Femur (tissue), 1 donor: ENCODE measurements around the gene KIF26A.

Experiments
- DNase-seq: peaks from one replicate; pipeline ENCODE4 v3.0.0-alpha.2; 2017

Gene KIF26A

DNA sequence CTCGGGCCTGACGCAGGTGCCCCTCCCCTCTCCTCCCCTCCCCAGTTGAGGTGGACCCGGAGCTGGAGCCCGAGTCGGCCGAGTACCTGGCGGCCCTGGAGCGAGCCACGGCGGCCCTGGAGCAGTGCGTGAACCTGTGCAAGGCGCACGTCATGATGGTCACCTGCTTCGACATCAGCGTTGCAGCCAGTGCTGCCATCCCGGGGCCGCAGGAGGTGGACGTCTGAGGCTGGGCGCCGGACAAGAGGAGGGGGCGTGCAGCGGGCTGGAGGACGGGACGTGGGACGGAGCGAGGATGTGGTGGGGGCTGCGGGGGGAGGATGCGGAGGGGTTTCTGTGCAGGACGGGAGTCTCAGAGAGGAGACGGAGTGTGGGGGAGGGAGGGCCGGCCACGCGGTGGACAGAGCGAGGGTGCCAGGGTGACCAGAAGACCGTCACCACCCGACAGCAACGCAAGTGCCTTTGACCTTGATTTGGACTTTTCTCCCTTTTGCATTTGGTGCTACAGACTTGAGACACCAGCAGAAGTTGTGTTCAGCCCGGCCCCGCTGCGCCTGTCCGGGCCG, 41.3 kb downstream of the KIF26A start:
- DNase-seq = no peak

DNA sequence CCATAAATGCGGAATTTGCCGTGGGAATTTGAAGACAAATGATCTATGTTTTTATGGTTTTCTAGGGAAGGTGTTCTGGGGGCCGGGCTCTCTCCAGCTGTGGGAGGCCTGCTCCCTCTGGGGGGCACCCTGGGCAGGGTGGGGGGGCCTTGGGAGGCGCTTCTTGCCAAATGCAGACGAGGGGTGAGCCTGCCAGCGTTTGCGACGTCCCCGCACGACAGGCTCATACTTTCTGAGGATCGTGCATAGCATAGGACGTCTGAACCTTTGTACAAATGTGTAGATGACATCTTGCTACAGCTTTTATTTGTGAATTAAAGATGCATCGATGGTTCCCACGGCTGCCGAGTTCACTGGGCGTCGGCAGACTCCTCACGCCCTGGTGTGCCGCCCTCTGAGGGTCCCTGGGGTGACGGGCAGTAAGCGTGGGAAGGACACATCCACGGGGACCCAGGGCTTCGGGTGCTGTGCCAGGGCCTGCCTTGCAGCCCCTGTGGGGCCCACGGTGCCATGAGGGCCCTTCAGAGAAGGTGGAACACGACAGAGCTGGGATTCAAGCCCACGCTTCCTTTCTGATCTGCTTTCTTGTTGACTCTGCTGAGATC, 42.3 kb downstream of the KIF26A start:
- DNase-seq = no peak

DNA sequence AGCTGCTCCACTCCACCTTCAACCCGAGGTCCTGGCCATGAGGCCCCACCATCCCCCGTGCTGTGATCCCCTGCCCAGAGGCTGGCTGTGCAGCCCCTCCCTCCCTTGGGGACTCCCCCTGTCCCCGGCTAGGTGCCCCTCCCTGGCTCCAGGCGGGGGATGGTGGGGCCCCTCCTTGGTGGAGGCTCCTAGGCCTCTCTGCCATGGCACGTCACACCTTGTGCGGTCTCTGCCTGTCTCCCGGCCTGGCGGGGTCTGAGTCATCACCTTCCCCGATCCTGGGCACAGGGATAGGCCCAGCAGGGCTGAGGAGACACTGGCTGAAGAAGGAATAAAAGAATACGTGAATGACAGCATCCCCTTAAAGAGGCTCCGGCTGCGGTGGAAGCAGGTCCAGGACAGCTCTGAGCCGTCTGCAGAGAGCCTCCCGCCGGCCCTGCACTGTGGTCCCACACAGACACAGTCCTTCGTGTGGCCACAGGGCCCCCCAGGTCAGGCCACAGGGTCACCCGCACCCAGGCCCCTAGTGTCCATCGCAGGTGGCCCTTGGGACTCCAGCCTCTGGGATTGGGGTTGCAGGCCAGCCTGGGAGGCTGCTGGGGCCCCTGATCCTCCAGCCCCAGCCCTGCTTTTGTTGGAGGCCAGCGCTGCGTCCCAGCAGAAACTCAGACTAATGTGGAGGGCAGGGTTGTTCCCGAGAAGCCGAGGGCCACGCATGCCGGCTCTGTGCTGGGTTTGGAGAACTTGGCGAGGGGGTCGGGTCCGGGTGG, 43.6 kb downstream of the KIF26A start:
- no peak for DNase-seq

DNA sequence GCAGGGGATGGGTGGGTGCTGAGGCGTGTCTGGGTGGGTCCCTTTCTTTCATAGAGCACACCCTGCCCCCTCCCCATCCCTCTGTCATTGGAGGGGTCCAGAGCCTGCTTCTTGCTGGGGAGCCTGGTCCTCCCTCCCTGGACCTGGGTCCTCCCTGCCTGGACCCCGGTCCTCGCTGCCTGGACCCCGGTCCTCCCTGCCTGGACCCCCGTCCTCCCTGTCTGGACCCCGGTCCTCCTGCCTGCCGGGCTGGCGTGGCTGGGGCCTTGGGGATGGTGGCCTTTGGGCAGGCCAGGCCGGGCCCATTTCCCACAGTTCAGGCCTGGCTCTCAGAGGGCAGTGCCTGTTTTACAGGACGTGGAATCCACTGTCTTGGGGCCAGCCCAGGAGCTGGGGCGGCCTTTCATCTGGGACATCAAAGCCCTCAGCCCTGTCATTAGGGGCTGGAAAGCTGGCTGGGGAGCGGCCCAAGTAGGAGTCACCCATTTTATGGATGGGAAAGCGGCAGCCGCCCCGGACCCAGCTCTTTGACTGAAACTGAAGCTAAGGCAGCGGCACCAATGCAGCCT, 44.6 kb downstream of the KIF26A start:
- DNase-seq = no peak

DNA sequence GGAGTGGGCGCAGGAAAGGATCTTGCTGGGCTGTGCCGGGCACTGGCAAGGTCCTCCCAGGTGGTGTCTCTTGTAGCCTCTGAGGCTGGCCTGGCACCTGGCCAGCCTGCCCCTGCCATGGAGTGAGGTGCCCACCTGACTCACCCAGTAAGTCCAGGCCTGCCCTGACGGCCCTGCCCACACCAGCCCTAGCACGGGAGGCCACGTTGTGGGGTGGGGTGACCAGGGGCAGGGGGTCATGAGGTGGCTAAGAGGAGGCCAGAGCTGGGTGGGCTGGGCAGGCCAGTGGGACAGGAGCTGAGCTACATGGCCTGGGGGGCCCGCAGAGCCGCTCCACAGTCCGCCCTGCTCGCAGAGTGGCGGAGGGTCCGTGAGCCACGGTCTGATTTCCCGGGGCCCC, 45.4 kb downstream of the KIF26A start:
- no peak for DNase-seq

DNA sequence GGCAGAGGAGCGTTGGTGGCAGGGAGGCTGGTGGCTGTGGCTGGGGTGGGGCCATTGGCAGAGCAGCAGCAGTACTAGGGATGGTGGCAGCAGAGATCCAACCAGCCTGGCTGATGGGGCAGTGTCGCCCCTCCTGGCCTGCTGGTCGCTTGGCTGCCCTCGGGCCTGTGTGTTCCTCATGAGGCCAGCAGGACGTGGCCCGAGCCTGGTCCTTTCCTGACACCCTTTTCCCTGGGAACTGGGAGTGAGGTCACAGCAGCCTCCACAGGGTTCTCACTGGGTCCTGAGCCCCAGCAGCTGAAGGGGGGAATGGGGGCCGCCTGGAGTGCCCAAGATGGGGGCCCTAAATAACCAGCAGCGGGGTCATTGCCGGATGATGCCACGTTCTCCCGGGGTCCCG, 46.1 kb downstream of the KIF26A start:
- no peak for DNase-seq

DNA sequence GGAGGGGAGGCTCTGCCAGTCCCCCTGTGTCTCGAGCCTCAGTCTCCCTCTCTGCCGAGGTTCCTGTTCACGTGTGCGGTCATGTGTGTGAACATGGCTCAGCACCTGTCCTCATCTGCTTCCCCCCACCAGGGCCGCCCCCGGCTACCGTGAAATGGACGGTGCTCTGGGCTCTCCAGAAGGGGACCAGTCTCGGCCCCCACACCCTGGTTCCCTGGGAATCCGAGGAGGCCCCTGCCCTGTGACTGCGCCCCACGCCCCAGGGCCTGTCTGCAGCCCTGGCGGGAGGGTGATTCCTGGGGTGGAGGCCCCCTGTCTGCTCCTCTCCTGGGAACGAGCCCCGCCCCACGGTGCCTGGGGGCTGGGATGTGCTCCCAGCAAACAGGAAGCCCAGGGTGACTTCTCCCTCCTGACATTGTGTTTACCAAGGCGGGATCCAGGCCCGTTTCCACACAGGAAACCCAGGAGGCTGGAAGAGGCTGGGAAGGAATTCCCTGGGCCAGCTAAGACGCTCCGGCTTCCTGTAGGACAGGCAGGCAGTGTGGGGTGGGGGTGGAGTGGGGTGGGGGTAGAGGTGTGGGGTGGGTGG, 46.6 kb downstream of the KIF26A start:
- no peak for DNase-seq

DNA sequence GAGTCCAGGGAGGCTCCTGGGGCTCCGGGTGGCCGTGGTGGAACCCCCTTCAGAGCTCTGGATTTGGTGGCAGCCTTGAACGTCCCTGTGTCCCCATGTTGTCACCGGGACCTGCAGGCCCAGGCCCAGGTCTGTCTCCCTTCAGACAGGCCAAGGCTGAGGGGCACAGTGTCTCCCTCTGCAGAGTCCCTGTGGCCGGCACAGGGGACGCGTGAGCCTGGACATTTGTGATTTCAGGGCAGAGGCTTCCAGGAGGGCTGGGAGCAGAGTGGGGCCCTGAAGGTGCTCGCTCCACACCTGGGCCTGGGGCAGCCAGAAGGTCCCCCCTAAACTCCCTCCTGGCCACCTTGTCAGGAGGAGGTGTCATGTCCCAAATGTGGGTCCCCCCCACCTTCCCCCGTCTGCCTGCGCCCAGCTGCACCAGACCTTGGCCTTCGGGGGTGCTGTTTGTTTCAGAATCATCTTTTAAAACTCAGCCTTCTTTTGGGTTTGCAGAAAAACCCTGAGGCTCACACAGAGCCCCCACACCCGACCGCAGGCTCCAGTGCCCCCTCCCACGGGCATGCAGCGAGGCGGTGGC, 47.6 kb downstream of the KIF26A start:
- DNase-seq = no peak

DNA sequence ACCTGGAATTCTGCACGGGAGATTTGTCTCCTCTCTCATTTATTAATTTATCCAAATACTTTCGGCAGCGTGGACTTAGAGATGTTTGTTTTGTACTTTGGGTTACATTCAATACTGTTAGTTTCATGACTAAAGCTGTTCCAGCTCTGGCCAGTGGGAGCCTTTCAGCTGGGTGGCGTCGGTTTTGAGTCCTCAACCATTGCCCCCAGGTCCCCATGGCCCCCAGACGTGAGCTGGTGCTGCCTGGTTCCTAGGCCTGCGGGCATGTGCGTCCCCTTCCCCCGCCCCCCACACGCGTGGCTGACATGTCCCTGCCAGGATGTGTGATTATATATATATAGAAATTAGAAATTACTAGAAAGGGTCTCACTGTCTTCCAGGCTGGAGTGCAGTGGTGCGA, 48.2 kb downstream of the KIF26A start:
- no peak for DNase-seq

DNA sequence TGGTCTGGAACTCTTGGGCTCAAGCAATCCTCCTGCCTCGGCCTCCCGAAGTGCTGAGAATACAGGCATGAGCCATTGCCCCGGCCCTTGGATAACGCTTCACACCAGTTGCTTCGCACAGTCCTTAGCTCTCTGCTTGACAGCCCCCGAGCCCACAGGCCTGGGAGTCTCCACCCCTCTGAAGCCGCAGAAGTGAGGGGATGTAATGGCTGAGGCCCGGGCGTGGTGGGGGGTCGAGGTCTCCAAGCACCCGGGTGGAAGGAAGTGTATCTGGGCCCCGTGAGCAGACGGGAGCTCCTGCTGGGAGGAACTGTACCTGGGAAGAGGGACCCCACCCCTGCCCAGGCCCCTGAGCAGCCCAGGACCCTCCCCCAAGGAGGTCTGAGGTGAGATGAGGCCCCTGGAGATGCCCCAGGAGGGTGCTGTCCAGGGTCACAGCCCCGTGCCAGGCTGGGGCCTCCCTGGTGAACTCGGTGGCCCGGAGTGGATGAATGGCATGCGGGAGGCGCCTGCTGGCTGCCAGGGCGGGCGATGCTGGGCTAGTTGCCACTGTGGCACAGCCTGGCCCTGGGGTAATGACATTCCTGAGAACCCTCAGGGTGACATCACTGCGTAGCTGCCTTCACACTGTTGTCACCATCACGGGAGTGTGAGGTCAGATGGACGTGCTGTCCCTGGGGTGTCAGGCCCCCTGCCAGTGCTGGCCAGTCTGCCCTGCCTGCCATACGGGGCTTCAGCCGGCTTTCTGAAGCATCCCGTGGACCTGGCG, 48.9 kb downstream of the KIF26A start:
- DNase-seq = no peak

DNA sequence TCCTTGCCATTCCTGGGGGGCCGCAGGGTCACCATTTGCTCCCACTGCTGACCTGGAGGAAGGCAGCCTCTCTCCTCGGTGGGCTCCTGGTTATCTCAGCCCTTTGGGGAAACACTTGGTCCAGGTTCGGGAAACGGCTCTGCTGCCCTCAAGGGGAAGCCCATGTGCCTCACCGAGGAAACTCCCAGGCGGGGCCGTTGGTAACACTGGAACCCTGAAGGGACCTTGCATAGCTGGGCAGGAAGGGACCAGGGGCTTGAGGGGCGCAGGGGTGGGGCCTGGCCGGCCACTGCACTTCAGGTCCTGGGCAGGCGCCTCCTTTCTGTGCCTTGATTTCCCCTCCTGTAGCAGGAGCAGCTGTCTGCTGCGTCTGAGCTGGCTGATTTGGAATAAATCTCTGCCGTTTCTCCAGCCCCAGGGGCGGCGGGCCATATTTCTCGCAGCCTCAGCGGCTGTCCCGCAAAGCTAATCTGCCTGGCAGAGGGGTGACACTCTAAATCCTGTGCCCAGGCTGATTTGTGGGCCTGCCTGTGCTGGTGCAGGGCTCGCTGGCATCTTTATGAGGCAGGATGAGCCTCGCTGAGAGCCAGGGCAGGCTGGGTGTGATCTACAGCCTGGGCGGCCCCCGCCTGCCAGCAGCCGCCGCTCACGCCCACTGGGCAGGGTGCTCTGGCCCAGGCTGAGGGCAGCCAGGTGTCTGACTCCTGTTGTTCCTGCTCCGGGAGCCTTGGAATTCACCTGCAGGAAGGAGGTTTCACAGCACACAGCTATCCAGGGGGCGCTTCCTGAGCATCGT, 49.7 kb downstream of the KIF26A start:
- no peak for DNase-seq

DNA sequence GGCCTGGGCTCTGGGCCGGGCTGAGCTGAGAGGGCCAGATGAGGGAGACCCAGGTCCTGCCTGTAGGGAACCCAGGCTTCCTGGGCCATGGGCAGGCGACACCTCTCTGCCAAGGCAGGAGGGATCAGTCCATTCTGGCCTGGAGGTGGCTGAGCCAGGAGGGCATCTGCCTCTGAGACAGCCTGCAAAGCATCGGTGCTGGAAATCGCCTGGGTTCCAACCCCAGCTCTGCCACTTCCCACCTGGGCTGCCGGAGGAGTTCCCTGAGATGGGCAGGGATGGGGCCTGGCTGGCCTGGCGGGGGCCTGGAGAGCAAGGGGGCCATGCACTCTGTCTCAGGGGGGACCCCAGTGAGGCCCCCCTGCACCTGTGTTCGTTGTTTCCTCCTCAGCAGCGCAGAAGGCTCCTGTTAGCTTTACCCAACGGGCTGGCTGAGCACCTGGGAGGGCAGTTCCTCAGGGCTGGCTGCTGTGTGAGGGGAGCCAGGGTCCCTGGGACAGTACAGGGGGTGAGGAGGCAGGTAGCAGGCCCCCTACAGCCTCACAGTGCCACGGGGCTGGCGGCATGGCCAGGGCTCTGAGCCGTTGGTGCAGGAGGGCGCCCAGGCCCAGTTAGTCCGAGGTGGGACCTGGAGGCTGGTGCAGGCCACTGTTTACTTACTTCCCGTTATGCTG, 50.5 kb downstream of the KIF26A start:
- DNase-seq = no peak

DNA sequence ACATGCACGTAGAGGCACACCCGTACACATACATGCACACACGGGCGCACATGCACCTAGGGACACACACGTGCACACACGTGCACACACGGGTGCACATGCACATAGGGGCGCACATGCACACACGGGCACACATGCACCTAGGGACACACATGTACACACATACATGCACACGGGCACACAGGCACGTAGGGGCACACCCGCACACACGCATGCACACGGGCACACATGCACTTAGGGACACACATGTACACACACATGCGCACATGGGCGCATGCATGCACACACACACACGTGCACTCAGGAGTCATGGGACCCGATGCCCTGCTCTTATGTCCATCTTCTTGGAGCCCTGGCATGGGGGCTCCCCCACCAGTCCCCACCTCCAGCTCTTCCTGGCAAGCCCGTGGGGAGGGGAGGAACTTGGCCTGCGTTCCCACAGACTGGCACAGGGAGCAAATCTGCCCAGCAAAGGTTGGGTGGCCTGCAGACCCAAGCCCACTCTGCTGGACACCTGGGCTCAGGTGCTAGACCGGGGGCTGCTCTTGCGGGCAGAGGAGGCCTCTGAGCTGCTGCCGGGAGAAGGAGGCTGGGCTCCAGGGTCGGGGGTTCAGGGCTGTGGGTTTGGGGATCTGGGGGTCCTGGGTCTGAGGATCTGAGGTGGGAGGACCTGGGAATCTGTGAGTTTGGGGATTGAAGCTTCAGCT, 51.4 kb downstream of the KIF26A start:
- no peak for DNase-seq

DNA sequence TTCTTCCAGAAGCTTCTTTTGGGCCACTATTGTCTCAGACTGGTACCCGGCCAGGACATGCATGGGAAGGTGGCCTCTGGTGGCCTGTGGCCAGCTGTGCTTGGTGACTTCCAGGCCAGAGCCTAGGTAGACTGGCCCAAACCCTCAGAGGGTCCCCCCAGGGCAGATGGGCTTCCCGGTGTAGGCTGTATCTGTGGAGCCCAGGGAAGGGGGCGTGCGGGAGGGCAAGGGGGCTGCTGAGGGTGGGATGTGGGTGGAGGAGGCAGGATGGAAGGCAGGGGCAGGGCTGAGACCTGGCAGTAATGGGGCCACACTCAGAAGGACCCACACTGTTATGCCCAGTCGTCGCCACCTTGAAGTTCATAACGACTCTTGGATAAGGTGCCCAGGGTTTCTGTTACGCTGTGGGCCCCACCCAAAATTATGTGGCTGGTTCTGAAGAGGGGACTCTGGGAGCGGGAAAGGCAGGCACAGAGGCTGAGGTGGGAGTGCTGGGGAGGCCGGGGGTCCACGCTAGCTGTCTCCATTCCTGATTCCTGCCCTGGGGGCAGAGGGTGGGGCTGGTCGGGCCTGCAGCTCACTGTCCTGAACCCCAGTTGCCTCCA, 52.1 kb downstream of the KIF26A start:
- DNase-seq = no peak

DNA sequence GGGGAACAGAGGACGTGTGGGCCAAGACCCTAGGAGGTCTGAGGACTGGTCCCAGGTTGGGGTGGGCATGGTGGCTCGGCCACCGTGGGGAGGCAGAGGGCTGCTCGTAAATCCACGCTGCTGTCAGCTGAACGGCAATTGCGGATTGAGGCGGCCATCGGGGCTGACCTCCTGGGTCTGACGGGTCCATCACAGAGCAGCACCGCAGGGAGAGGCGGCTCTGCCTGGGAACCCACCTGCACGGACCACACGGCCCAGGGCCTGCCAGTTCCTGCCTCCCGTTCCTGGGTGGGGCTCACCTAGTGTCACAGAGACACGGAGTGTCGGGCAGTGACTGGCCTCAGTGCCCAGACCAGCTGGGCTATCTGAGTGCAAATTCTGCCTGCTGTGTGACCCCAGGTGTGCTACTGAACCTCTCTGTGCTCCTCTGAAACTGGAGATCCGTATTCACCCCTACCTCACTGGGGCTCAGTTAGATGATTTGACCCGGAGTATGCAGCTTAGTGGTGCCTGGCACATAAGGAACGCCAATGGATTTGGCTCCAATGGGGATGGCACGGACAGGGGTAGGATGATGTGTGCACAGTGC, 53.1 kb downstream of the KIF26A start:
- no peak for DNase-seq

DNA sequence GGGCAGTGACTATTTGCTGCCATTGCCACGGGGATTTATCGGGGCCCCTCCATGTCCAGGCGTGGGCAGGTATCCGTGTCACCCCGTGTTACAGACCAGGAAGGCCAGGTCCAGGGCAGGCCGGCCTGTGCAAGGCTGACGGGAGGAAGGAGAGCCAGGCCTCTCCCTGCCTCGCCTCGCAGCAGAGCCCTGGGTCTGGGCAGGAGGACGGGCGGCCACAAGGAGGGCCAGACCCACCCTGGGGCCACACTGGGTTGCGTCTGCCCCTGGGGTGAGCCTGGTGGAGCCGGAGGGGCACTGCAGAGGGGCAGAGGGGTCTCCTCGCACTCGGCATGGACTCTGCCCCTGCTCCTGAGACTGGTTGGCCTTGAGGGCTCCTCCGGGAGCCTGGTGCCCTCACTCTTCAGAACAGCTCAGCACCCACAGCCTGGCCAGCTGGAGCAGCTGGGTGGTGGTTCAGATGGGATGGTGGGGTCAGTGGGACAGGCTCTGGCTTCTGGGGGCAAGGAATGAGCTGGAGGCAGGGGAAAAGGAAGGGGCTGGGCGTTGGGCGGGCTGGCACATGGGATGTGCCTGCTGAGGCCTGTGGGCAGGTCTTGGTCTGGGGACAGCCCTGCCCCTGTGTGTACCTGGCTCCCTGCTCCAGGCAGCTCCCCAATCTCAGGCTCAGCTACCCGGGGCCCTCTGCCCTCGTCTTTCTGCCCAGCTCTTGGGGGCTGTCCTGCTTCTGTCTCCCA, 53.9 kb downstream of the KIF26A start:
- DNase-seq = no peak

DNA sequence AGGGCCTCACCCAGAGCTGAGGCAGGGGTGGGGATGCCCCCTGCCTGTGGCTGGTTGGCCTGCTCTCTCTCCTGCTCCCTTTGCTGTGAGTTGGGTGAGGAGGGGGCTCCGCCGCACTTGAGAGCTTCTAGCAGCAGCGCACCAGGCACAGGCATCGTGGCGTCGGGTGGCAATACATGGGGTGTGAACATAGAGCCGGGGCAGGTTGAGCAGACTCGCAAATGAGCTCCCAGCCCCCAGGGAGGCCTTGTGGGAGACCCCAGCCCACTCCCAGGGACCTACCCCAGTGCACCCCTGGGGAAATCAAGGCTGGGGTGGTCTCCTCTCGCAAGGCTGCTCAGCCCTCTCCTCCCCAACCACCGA, 54.5 kb downstream of the KIF26A start:
- no peak for DNase-seq

DNA sequence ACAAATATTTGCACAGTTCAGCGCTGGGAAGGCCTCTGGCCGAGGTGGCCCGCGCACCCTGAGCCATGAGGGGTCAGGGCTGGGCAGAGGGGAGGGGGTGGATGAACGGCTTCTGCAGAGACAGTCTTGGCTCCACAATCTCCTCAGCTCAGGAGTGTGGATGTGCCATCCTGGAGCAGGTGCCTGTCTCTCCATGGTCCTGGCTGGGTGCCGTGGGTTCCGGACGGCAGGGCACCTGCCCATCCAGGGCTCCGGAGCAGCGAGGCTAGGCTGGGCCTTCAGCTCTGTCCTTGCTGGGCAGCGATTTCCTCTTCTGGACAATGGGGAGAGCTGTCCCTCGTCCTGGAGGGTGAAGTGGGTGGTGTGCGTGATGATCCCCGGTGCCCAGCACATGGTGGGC, 55.6 kb downstream of the KIF26A start:
- DNase-seq = no peak

DNA sequence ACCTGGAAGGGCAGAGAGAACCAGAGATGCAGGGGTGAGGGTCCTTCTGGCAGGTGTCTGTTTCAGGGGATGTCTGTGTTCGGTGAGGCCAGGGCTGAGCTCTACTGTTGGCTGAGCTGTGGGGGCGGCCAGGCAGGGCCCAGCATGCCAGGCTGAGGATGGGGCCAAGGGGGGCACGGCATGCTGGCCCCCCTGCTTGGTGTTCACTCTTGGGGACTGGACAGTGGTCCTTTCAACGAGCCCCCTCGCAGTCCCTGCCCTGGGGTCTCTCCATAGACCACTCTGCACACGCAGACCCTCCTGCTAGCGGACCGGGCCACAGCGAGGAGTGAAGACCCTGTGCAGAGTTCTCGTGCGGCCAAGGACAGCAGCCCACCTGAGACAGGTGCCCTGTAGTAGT, 56.3 kb downstream of the KIF26A start:
- DNase-seq = no peak
